ENCODE data around the gene CLDN24. TPM values are rescaled to one million over a fixed set of nuclear protein-coding genes. Genes with fewer than 3 reads are reported as not detected.

The CLDN24 gene
- total RNA-seq: not detected

GRCh38 chr4:183322326-183322725 is at the start of gene CLDN24:
CLDN24 (minus strand) TSS chr4:183322426; CDS start chr4:183322426, 0 bp downstream.
- no peak for DNase-seq (ENCODE audit: low read depth in 2 of 3, low spot score in 2 of 3)

GRCh38 chr4:183370786-183371185 is 48.6 kb upstream of the CLDN24 start:
- DNase-seq (ENCODE audit: low read depth in 2 of 3, low spot score in 2 of 3): no peak

- DNase-seq (ENCODE audit: low read depth in 2 of 3, low spot score in 2 of 3): no peak
Measured at GRCh38 chr4:183369073-183369472, 46.8 kb upstream of the CLDN24 start.

GRCh38 chr4:183366206-183366835 is 44.1 kb upstream of the CLDN24 start:
- no peak for DNase-seq (ENCODE audit: low read depth in 2 of 3, low spot score in 2 of 3)

- DNase-seq (ENCODE audit: low read depth in 2 of 3, low spot score in 2 of 3): no peak
Measured at GRCh38 chr4:183364025-183364424, 41.8 kb upstream of the CLDN24 start.

GRCh38 chr4:183362916-183363542 is 40.8 kb upstream of the CLDN24 start:
- DNase-seq (ENCODE audit: low read depth in 2 of 3, low spot score in 2 of 3): no peak

GRCh38 chr4:183362036-183362435 is 39.8 kb upstream of the CLDN24 start:
- no peak for DNase-seq (ENCODE audit: low read depth in 2 of 3, low spot score in 2 of 3)

GRCh38 chr4:183360161-183360919 is 38.1 kb upstream of the CLDN24 start:
- DNase-seq (ENCODE audit: low read depth in 2 of 3, low spot score in 2 of 3): no peak

- DNase-seq (ENCODE audit: low read depth in 2 of 3, low spot score in 2 of 3): no peak
Measured at GRCh38 chr4:183358215-183358755, 36.1 kb upstream of the CLDN24 start.

- DNase-seq (ENCODE audit: low read depth in 2 of 3, low spot score in 2 of 3): no peak
Measured at GRCh38 chr4:183356931-183357675, 34.9 kb upstream of the CLDN24 start.

- no peak for DNase-seq (ENCODE audit: low read depth in 2 of 3, low spot score in 2 of 3)
Measured at GRCh38 chr4:183356173-183356830, 34.1 kb upstream of the CLDN24 start.

- no peak for DNase-seq (ENCODE audit: low read depth in 2 of 3, low spot score in 2 of 3)
Measured at GRCh38 chr4:183355405-183355804, 33.2 kb upstream of the CLDN24 start.

GRCh38 chr4:183354219-183354618 is 32.0 kb upstream of the CLDN24 start:
- no peak for DNase-seq (ENCODE audit: low read depth in 2 of 3, low spot score in 2 of 3)

GRCh38 chr4:183353557-183353956 is 31.3 kb upstream of the CLDN24 start:
- no peak for DNase-seq (ENCODE audit: low read depth in 2 of 3, low spot score in 2 of 3)

GRCh38 chr4:183352546-183352945 is 30.3 kb upstream of the CLDN24 start:
- no peak for DNase-seq (ENCODE audit: low read depth in 2 of 3, low spot score in 2 of 3)

GRCh38 chr4:183350317-183351071 is 28.3 kb upstream of the CLDN24 start:
- DNase-seq (ENCODE audit: low read depth in 2 of 3, low spot score in 2 of 3): no peak

- no peak for DNase-seq (ENCODE audit: low read depth in 2 of 3, low spot score in 2 of 3)
Measured at GRCh38 chr4:183349673-183350072, 27.4 kb upstream of the CLDN24 start.

GRCh38 chr4:183348706-183349659 is 26.8 kb upstream of the CLDN24 start:
- DNase-seq (ENCODE audit: low read depth in 2 of 3, low spot score in 2 of 3): peak in 2 of 3 donors; percentile 15 to 49

Measured in hematopoietic multipotent progenitor cell (in vitro differentiated cells).